ENCODE data around the gene COL23A1. TPM values are rescaled to one million over a fixed set of nuclear protein-coding genes. Genes with fewer than 3 reads are reported as not detected.
"Not testable (repeated sequence)": the region's sequence is repeated elsewhere in the genome, so short reads cannot be mapped to it uniquely, and the experiment has no call there.

Gene COL23A1
- total RNA-seq, 1 donor from 2014 or later: 0.32 TPM

GRCh38 chr5:178278358-178279023 is 311.7 kb downstream of the COL23A1 start:
- no peak for ATAC-seq

DNA sequence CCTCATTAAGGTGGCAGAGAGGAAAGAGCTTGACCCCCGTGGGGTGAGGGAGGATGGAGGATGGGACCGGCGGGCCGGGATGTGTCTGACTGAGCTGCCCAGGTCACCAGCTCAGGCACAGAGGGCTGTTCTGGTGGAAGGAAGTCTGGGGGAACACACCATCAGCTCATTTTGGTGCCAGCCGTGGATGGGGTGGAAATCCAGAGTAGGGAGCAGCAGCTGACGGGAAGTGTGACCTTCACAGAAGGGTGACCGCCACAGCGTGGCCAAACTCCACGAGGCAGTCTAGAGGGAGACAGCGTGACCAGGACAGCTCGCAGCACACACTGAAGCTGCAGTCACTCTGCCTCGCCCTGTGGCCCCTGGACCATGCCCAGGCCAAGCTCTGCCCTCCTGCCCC is 312.3 kb downstream of the COL23A1 start:
- ATAC-seq: no peak

- no peak for ATAC-seq
Observed at GRCh38 chr5:178277346-178277745, 312.8 kb downstream of the COL23A1 start.

DNA sequence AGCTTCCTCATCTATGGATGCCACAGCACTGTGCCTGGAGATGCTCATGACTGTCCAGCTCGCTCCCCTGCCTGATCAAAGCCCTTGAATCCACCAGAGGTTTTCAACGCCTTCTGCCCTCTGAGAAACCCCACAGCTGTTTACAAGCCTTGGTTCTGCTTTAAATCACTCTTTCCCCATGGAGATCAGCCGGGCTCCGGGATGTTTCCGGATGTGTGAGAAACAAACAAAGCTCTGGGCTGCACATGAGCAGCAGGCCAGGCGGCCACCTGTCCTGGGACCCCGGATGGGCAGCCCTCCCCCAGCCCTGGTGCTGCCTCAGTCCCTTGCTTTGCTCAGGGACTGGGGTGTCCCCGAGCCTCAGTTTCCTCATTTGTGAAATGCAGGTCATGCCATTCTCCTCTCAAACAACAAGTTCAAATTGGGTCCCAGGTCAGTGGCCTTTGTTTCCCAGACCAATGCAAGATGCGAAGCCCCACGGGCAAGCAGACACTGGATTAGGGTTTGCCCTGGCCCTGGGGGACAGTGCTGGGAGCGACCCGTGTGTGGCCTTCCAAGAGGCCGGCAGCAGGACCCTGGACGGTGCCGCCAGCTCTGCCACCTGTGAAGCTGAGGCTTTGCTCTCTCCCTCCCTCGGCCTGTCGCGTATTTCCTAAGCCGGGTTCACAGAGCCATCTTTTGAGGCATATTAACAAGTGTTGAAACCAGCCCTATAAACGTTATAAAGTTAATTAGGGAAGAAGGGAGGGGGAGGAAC is 315.2 kb downstream of the COL23A1 start:
- ATAC-seq: no peak

DNA sequence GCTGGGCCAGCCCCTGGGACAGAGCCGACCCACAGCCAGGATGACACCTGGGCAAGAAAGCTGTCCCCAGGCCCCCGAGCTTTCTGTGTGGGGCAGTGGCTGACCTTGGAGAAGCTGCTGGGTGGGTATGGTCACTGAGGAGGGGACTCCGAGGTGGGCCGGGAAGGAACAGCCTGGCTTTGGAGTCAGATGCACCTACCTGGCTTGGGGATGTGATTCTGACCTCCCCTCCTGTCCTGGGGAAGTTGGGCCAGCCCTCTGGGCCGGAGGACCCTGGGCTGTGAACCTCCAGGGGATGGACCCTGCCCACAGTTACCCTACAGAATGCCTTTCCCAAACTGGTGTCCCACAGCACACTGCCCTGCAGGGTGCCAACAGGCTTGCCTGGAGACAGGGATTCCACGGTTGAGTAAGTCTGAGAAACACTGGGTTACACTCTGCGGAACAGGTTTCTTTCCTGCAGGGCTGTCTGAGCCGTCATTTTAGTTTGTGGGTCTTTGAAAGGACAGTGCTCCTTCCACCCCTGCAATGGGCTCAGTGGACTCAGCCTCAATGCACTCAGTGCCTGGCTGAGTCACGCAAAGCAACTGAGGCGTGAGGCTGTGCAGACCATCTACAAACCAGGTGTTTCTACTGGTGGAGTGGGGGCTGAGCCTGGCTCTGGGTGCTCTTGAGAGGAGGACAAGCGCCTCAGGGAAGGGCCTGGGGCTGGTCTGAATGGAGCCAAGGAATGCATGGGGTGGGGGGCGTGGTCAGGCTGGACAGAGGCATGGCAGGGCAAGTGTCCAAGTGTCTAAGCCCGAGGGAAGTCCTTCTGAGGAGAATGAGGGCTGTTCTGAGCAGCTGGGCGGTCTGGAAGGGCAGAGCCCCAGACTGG is 316.3 kb downstream of the COL23A1 start:
- ATAC-seq: no peak

- ATAC-seq: no peak
Observed at GRCh38 chr5:178273041-178273440, 317.2 kb downstream of the COL23A1 start.

DNA sequence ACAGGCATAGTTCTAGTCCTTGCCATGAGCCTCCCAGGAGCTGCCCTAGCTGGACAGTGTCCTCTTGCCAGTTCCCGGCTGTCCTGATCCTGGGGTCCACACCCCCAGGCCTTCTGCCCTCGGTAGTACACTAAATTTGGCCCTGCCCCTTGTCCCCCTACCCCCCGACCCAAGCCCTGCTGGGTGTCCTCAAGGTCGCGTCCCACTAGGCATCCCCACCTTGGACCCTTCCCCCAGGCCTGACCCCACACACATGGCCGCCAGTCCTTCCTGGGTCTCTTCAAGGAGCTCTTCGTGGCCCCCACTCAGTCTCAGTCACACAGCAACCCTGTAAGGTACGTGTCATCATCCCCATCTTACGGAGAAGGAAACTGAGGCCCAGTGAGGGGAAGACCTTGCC is 317.6 kb downstream of the COL23A1 start:
- no peak for ATAC-seq

DNA sequence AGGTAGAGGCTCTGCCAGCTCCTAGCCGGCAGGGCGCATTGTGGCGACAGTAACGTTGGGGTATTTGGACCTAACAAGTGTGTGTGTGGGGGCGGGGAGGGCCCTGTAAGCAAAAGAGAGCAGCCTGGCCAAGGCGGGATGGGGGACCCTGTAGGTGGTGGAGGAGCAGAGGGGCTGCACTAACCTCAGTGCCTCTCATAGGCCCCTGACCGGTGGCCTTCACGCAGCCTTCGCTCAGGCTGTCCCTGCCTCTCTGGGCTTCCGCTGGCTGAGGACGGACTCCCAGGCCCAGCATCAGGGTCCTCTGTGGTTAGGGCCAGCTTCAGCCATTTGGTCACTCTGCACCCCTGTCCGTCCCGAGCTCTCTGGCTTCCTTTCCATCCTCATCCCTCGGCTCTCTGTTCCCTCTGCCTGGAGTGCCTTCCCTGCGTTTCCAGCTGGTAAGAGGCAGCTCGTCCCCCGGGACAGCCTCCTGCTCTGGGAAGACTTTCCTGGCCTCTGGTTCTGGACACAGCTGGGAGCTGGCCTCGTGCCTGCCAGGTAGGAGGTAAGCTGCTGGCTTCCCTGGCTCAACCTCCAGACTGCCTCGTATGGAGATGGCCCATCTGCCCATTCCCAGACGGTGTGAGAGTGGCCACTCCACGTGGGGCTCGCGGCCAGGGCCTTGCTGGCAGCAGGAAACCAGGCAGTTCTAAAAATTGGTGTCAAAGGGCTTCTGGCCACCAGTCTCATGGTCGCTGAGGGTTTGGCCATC is 318.3 kb downstream of the COL23A1 start:
- ATAC-seq: no peak

DNA sequence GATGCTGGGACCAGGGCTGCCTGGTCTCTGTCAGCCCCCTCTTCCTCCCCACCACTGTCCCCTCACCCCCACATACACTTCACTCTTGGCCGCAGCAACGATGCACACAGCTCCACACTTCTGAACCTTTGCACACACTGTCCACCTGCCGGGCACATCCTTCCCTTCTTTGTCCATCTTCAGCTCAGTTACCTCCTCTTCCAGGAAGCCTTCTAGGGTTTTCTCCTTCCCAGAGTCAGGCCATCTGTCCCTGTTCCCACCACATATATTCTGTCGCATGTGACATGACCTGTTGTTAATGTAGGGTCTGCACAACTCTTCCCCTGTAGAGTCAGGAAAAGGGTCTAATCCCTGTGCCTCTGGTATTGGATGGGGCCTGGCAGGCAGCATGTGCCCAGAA is 319.0 kb downstream of the COL23A1 start:
- ATAC-seq: no peak

GRCh38 chr5:178269499-178269898 is 320.7 kb downstream of the COL23A1 start:
- ATAC-seq: no peak

GRCh38 chr5:178267876-178268275 is 322.3 kb downstream of the COL23A1 start:
- ATAC-seq: no peak

DNA sequence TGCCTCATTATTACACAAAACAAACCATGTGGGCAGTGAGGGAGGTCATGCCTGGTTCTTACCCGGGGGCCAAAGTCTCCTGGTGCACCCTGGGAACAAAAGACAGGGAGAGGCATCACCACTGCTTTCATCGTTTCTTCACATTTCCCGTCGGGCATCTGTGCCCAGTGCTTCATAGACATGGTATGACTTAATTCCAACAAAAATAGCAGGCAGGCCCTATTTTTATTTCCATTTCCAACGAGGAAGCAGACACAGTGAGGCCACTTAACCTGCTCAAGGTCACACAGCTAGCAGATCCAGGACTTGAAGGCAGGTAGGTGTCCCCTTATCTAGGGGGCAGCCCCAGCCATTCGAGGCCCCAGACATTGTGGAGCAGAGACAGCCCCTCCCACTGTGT is 322.9 kb downstream of the COL23A1 start:
- ATAC-seq: no peak

GRCh38 chr5:178266581-178266980 is 323.6 kb downstream of the COL23A1 start:
- ATAC-seq: no peak

DNA sequence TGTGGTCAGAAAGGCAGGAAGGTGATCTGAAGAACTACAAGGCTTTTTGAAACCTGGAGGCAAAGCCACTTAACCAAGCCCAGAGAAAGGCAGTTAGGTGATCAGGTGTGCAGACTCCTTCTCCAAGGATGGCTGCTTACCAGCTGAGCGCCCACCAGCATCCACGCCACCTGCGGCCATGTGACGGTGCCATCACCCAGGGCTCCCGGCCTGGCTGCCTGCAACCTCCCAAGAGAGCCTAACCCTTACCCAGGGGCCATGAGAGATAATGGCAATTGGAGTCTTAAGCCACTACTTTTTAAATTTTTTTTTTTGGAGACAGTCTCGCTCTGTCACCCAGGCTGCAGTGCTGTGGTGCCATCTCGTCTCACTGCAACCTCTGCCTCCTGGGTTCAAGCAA is 324.4 kb downstream of the COL23A1 start:
- ATAC-seq: no peak

GRCh38 chr5:178264044-178264443 is 326.1 kb downstream of the COL23A1 start:
- no peak for ATAC-seq

GRCh38 chr5:178261666-178262600 is 328.3 kb downstream of the COL23A1 start:
- ATAC-seq: no peak

DNA sequence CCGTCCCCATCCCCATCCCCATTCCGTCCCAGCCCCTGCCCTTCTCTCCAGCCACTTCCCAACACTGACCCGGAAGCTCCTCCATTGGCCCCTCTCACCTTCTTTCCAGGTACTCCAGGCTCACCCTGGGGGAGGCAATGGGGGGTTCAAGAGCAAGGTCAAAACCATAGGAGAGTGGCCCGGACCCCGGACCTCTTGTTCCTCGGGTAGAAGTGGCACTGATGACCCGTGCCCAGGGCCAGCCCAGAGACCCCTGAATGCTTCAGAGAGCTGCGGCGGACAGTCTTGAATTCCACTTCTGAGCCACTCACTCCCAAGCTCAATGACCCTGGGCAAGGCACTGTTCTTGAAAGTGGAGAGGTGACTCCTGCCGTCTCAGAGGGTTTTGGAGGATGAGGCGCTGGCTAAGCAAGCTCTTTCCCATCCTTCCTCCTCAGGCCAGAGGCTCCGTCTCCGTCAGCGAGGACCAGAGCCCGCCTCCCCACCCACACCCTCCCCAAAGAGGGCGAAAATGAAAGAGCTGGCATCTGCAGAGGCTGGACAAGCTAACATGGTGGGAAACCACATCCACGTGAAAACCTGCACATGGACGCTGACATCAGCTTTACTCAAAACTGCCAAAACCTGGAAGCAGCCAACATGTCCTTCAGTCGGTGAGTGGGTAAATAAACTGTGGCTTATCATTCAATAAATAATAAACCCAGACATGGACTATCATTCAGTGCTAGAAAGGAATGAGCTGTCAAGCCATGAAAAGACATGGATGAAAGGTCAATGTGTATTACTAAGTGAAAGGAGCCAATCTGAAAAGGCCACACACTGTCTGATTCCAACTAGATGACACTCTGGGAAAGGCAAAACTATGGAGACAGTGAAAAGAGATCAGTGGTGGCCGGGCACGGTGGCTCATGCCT is 330.3 kb downstream of the COL23A1 start:
- ATAC-seq: no peak

GRCh38 chr5:178257650-178258049 is 332.5 kb downstream of the COL23A1 start:
- no peak for ATAC-seq

DNA sequence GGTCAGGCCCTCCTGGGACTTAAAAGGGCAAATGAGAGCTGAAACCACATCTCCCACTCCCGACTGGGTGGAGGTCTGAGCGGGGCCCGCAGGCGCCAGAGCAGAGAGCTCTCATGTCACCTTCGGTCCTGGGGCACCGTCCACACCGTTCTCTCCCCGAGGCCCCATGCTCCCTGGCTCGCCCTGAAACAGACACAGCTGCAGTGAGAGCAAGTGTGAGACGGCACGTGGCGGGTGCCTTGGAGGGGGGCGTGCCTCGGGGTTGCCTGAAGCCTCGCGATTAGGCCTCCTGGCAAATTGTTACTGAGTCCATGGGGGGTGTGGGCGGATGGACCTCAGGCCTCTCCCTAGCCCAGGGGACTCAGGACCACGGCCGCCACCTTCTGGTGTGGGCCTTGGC is 333.4 kb downstream of the COL23A1 start:
- peak; percentile 18 for ATAC-seq

- ATAC-seq: not testable (repeated sequence)
Observed at GRCh38 chr5:178253632-178254031, 336.6 kb downstream of the COL23A1 start.
